HG03520 (cell line): ENCODE data around the gene AMBP.
A peak's percentile ranks its signal among the peaks of the same experiment; 100 is the strongest.

Source experiments
- ATAC-seq: cut with Tn5 transposase; IDR thresholded peaks from one replicate; pipeline ENCODE4 v1.9.1; 2021; ENCODE audit warnings: mild to moderate bottlenecking, moderate library complexity; ENCODE audit not compliant: unreplicated experiment

The AMBP gene

DNA sequence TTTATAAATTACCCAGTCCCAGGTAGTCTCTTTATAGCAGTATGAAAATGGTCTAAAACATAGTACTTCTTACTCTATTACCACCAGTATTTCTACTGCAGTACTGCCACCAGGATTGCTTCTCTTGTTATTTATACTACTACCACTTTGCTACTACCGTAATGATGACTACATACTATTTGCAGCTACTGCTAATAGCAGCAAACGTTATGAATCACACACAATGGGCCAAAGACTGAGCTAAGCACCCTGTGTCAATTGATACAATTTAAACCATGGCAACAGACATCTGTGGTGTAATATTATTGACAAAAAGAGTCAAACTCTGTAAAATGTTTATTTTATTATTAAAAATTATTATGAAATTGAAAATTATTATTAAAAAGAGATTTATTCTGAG is 36.3 kb upstream of the AMBP start:
- no peak for ATAC-seq

GRCh38 chr9:114112778-114113584 is 34.9 kb upstream of the AMBP start:
- ATAC-seq, result no peak

GRCh38 chr9:114112325-114112724 is 34.2 kb upstream of the AMBP start:
- ATAC-seq, result no peak

- no peak for ATAC-seq
Observed at GRCh38 chr9:114110180-114110579, 32.1 kb upstream of the AMBP start.

- ATAC-seq, result no peak
Observed at GRCh38 chr9:114109124-114109523, 31.0 kb upstream of the AMBP start.

GRCh38 chr9:114108016-114108833 is 30.1 kb upstream of the AMBP start:
- peak; percentile 76 for ATAC-seq

DNA sequence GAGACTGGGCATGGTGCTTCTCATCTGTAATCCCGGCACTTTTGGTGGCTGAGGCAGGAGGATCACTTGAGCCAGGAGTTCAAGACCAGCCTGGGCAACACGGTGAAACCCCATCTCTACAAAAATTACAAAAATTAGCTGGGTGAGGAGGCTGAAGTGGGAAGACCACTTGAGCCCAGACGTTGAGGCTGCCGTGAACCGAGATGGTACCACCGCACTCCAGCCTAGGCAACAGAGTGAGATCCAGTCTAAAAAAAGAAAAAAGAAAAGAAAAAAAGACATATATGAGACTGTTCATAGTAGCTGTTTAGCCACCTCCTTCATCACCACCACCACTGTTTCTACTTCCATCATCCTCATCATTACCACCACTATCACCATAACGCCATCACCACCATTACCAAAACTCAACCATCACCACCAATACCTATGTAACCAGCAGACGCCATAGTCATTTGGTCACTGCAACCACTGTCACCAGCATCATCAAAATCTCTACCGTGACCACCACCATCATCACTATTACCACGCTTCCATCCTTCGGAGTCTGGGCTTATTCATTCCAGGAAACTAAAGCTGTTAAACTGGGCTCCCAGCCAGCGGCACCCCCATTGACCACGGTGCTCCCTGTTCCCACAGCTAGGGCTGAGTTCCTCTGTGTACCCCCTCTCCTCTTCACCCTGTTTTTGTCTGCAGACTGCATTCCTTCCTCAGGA is 29.3 kb upstream of the AMBP start:
- ATAC-seq, result no peak

- no peak for ATAC-seq
Observed at GRCh38 chr9:114105236-114105635, 27.1 kb upstream of the AMBP start.

DNA sequence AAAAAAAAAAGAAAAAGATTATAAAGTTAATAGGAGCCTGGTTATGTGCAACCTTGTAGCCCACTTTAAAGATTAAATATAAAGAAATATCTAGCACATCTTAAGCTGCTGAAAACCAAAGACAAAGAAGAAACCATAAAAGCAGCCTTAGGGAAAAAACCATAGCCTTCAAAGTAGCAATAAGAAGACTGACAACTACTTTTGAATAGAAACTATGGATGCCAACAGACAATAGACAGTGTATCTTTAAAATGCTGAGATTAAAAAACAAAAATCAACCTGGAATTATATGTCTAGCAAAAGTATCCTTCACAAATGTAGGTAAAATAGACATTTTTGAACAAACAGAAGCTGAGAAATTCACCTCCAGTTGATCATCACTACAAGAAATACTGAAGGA is 24.4 kb upstream of the AMBP start:
- ATAC-seq, result no peak

GRCh38 chr9:114100536-114100935 is 22.4 kb upstream of the AMBP start:
- no peak for ATAC-seq

- no peak for ATAC-seq
Observed at GRCh38 chr9:114099669-114100270, 21.7 kb upstream of the AMBP start.

GRCh38 chr9:114098936-114099668 is 21.0 kb upstream of the AMBP start, which contains the start of gene KIF12:
Gene KIF12, minus strand, starts transcription at chr9:114099292. Its CDS starts 16 bp downstream, at chr9:114099276.
- no peak for ATAC-seq

DNA sequence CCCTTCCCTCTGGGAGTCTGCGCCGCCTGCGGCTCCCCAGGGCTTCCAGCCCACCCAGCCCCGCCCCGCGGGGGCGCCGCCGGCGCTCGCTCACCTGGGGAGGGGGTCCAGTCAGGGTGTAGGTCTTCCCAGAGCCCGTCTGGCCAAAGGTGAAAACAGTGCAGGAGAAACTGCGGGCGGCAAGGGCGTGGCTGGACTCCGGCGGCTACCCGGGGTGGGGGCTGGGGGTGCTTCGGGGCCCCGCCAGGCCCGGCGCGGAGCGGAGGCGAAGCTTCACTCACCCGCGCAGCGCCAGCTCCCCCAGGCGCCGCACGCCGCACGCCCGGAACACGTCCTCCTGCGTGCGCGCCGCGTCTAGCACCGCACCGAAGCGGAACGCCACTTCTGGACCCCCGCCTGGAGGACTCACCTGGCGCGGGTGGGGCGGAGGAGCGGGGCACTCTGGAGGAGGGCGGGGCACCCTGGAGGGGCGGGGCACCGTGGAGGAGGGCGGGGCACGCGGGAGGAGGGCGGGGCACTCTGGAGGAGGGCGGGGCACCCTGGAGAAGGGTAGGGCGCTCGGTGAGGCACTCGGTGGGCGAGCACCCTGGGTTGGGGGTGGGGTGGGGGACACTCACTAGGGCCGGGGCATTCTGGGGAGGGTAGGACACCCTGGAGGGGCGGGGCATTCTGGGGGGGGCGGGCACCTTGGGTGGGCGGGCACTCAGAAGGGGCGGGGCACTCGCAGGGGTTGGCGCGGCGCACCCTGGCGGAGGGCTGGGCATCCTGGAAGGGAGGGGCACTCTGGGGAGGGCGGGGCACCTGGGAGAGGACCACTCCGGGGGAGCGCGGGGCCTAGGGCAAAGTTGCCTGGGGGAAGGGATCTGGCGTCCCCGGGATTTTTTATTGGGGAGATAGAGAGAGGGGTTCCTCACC is 20.2 kb upstream of the AMBP start:
- ATAC-seq, result no peak

GRCh38 chr9:114097613-114098020 is 19.5 kb upstream of the AMBP start:
- no peak for ATAC-seq

GRCh38 chr9:114096866-114097612 is 18.9 kb upstream of the AMBP start:
- ATAC-seq, result no peak

- no peak for ATAC-seq
Observed at GRCh38 chr9:114096041-114096511, 18.0 kb upstream of the AMBP start.

DNA sequence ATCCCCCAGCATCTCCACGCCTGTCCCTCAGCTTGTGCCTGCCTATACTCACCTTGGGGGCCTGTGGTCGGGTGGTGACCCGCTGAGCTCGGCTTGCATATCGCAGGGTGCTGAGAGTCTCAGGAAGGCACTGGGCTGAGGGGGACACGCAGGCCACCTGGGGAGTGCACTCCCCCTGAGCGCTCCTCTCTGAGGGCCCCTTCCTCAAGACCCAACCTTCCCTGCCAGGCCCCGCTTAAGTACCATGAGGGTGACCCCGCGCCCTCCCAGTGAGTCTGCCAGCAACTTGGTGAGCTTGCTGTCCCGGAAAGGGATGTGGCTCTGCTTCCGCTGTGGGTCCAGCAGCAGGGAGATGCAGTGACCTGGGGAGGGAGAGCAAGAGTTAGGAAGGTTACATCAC is 16.9 kb upstream of the AMBP start:
- no peak for ATAC-seq

GRCh38 chr9:114093761-114094505 is 15.8 kb upstream of the AMBP start:
- no peak for ATAC-seq
